Activated B cell treated with CpG ODN at 0.5 μM for 24 hours (primary cell): Measurements from ENCODE around the gene CD7. TPM values are rescaled to one million over a fixed set of nuclear protein-coding genes. Genes with fewer than 3 reads are reported as not detected.

Experiments used
- ATAC-seq: fragments of 200-7000 bp; cut with Tn5 transposase; one replicate; pipeline ENCODE4 v1.10.0; 2021; ENCODE audit warnings: low read depth, mild to moderate bottlenecking, moderate library complexity
- CTCF ChIA-PET: fragments of 350-600 bp; sonication (Branson Sonifier 250); formaldehyde crosslinking; loops from one replicate; lab custom pipeline; 2021; ENCODE audit warnings: antibody characterized with exemption; lab: Charles Lee
- POLR2A ChIA-PET: fragments of 350-600 bp; sonication (Branson Sonifier 250); formaldehyde crosslinking; loops from one replicate; lab custom pipeline; 2021; ENCODE audit warnings: antibody characterized with exemption; lab: Charles Lee
- DNase-seq: peaks from one replicate; pipeline ENCODE4 v3.0.0; 2022
- H3K27ac Mint-ChIP-seq: one replicate; pipeline ENCODE4 v1.8.0; 2020; ENCODE audit warnings: mixed read lengths
- H3K27me3 Mint-ChIP-seq: one replicate; pipeline ENCODE4 v1.8.0; 2021; ENCODE audit warnings: mixed read lengths
- H3K36me3 Mint-ChIP-seq: one replicate; pipeline ENCODE4 v1.8.0; 2021; ENCODE audit warnings: low read depth, mixed read lengths
- H3K4me1 Mint-ChIP-seq: one replicate; pipeline ENCODE4 v1.8.0; 2021; ENCODE audit warnings: mixed read lengths
- H3K4me3 Mint-ChIP-seq: one replicate; pipeline ENCODE4 v1.8.0; 2020; ENCODE audit warnings: mild to moderate bottlenecking, mixed read lengths
- H3K9me3 Mint-ChIP-seq: one replicate; pipeline ENCODE4 v1.8.0; 2020; ENCODE audit warnings: mixed read lengths
- CTCF ChIP-seq: fragments of 200-600 bp; IDR thresholded peaks from one replicate; pipeline ENCODE4 v1.8.0; 2022; ENCODE audit warnings: antibody characterized with exemption, mild to moderate bottlenecking
- intact Hi-C: fragments of 100-400 bp; cut with micrococcal nuclease; formaldehyde crosslinking; loops from one replicate; pipeline ENCODE4 v1.15.1; 2024
- total RNA-seq: library from RNA; stranded (reverse); gene quantifications from 2 replicates; pipeline ENCODE4 v1.2.3, GENCODE V29; 2022

The CD7 gene
- total RNA-seq, 1 donor from 2014 or later: 0.42 TPM

- ChIA-PET POLR2A (interaction anchor here (1.4 to 3.3 kb wide), 5 partner anchors 10 to 97 kb away, joined by 3 to 35 read pairs (median 6); partner anchors contain the start of gene CSNK1D), CTCF (interaction anchor here (1.1 to 7.2 kb wide), 3 partner anchors 9 to 47 kb away, joined by 4 to 58 read pairs (median 5); no protein-coding TSS in a partner anchor)
- Mint-ChIP-seq H3K27ac (no peak overlapping the region), H3K4me1 (peaks cover 51% of the 10 kb centered on the region), H3K27me3 (no peaks in the 10 kb centered on the region), H3K4me3 (peak overlapping the region; percentile 35), H3K36me3 (peaks cover 4% of the 10 kb centered on the region), H3K9me3 (no peaks in the 10 kb centered on the region)
- no peak for DNase-seq
- no peak for ATAC-seq
- intact Hi-C loops: no loop called here
- no peak for TF ChIP-seq CTCF
Measured at GRCh38 chr17:82302568-82302963, 14.8 kb downstream of the CD7 start.

- Mint-ChIP-seq H3K4me3 (peak overlapping the region; percentile 35), H3K36me3 (peaks cover 4% of the 10 kb centered on the region), H3K27ac (peak overlapping the region; percentile 30), H3K9me3 (no peaks in the 10 kb centered on the region), H3K27me3 (no peaks in the 10 kb centered on the region), H3K4me1 (peaks cover 56% of the 10 kb centered on the region)
- DNase-seq: peak; percentile 47
- intact Hi-C loops: no loop called here
- TF ChIP-seq CTCF: no peak
- POLR2A ChIA-PET: interaction anchor here (1.0 to 3.3 kb wide), 7 partner anchors 9 to 96 kb away, joined by 3 to 35 read pairs (median 5); partner anchors contain the start of gene CSNK1D
- CTCF ChIA-PET: interaction anchor here (1.1 to 7.2 kb wide), 5 partner anchors 10 to 96 kb away, joined by 4 to 58 read pairs (median 10); no protein-coding TSS in a partner anchor
- ATAC-seq: no peak
Measured at GRCh38 chr17:82301916-82302567, 15.4 kb downstream of the CD7 start.

- peaks cover 4% of the 10 kb centered on the region for H3K36me3 Mint-ChIP-seq
- peak overlapping the region; percentile 46 for H3K4me3 Mint-ChIP-seq
- H3K4me1 Mint-ChIP-seq: peaks cover 62% of the 10 kb centered on the region
- ATAC-seq (no peak), DNase-seq (no peak)
- peak overlapping the region; percentile 46 for H3K27ac Mint-ChIP-seq
- TF ChIP-seq CTCF: no peak
- POLR2A ChIA-PET: interaction anchor here (0.7 to 5.4 kb wide), 8 partner anchors 9 to 148 kb away, joined by 3 to 40 read pairs (median 8); partner anchors contain the start of gene CSNK1D
- H3K9me3 Mint-ChIP-seq: no peaks in the 10 kb centered on the region
- intact Hi-C loops: no loop called here
- CTCF ChIA-PET: interaction anchor here (0.7 to 7.2 kb wide), 6 partner anchors 10 to 96 kb away, joined by 3 to 58 read pairs (median 8); no protein-coding TSS in a partner anchor
- H3K27me3 Mint-ChIP-seq: no peaks in the 10 kb centered on the region
Measured at GRCh38 chr17:82301300-82301915, 16.0 kb downstream of the CD7 start.

- Mint-ChIP-seq H3K27ac (peak overlapping the region; percentile 46), H3K27me3 (no peaks in the 10 kb centered on the region), H3K4me3 (peak overlapping the region; percentile 46), H3K9me3 (no peaks in the 10 kb centered on the region), H3K4me1 (peaks cover 63% of the 10 kb centered on the region), H3K36me3 (peaks cover 4% of the 10 kb centered on the region)
- ATAC-seq: peak; percentile 3
- TF ChIP-seq CTCF: peak; percentile 24
- ChIA-PET CTCF (interaction anchor here (0.7 to 7.2 kb wide), 5 partner anchors 11 to 95 kb away, joined by 3 to 58 read pairs (median 10); no protein-coding TSS in a partner anchor), POLR2A (interaction anchor here (0.7 to 5.8 kb wide), 10 partner anchors 8 to 149 kb away, joined by 3 to 100 read pairs (median 8); partner anchors contain the start of gene CSNK1D)
- intact Hi-C loops: no loop called here
- DNase-seq: peak; percentile 70
Measured at GRCh38 chr17:82300707-82301270, 16.6 kb downstream of the CD7 start.
